Neural cell (in vitro differentiated cells): ENCODE data around the gene P2RX5. TPM values are rescaled to one million over a fixed set of nuclear protein-coding genes. Genes with fewer than 3 reads are reported as not detected.

Experiments used
- H2AFZ ChIP-seq: fragments of 200-600, 300-800 bp; sonication (generic), shearing (Covaris generic); 2 replicates; pipeline ENCODE4 v1.6.0; 2014; ENCODE audit warnings: low read depth, mild to moderate bottlenecking, antibody characterized with exemption, low read length, moderate library complexity
- H3F3A ChIP-seq: fragments of 200-600 bp; shearing (Covaris generic); 2 replicates; pipeline ENCODE4 v1.6.1; 2016; ENCODE audit warnings: mild to moderate bottlenecking, moderate library complexity, mixed read lengths, antibody characterized with exemption, low read length; ENCODE audit not compliant: insufficient read depth, poor library complexity, severe bottlenecking
- H3K27ac ChIP-seq: fragments of 200-600, 300-800 bp; sonication (generic), shearing (Covaris generic); 2 replicates; pipeline ENCODE4 v1.5.1; 2014; ENCODE audit warnings: mild to moderate bottlenecking, low read length, moderate library complexity
- H3K27me3 ChIP-seq: fragments of 300-800, 200-600 bp; sonication (generic), shearing (Covaris generic); 2 replicates; pipeline ENCODE4 v1.6.0; 2014; ENCODE audit warnings: mild to moderate bottlenecking, low read depth, low read length, moderate library complexity; ENCODE audit not compliant: insufficient read depth
- H3K36me3 ChIP-seq: fragments of 300-800, 200-600 bp; sonication (generic), shearing (Covaris generic); 2 replicates; pipeline ENCODE4 v1.5.1; 2014; ENCODE audit warnings: mild to moderate bottlenecking, antibody characterized with exemption, low read length, moderate library complexity; ENCODE audit not compliant: insufficient read depth
- H3K4me2 ChIP-seq: fragments of 300-800, 200-600 bp; sonication (generic), shearing (Covaris generic); 2 replicates; pipeline ENCODE4 v1.6.0; 2014; ENCODE audit warnings: mild to moderate bottlenecking, low read length
- H3K4me3 ChIP-seq: fragments of 300-800, 200-600 bp; sonication (generic), shearing (Covaris generic); 2 replicates; pipeline ENCODE4 v1.5.1; 2014; ENCODE audit warnings: mild to moderate bottlenecking, low read length, moderate library complexity
- H3K79me2 ChIP-seq: fragments of 200-600 bp; shearing (Covaris generic); replicated peaks from 2 replicates; pipeline ENCODE4 v1.6.0; 2014; ENCODE audit warnings: mild to moderate bottlenecking, low read length, moderate library complexity; ENCODE audit not compliant: insufficient read depth
- H3K9ac ChIP-seq: fragments of 300-800, 200-600 bp; sonication (generic), shearing (Covaris generic); 2 replicates; pipeline ENCODE4 v1.6.1; 2016; ENCODE audit warnings: mild to moderate bottlenecking, low read length, mixed read lengths
- H3K9me2 ChIP-seq: fragments of 200-600 bp; shearing (Covaris generic); 2 replicates; pipeline ENCODE4 v1.6.1; 2016; ENCODE audit warnings: mild to moderate bottlenecking, low read length, mixed read lengths; ENCODE audit not compliant: insufficient read depth
- H3K9me3 ChIP-seq: fragments of 200-600, 300-800 bp; sonication (generic), shearing (Covaris generic); 2 replicates; pipeline ENCODE4 v1.6.1; 2016; ENCODE audit warnings: mild to moderate bottlenecking, mixed run types, low read length, moderate library complexity, mixed read lengths
- H4K20me1 ChIP-seq: fragments of 200-600 bp; shearing (Covaris generic); 2 replicates; pipeline ENCODE4 v1.6.1; 2016; ENCODE audit warnings: mild to moderate bottlenecking, mixed run types; ENCODE audit not compliant: insufficient read depth
- CTCF ChIP-seq: fragments of 450-650 bp; IDR thresholded peaks from 2 replicates; pipeline ENCODE4 v1.5.1; 2014; ENCODE audit warnings: antibody characterized with exemption, mild to moderate bottlenecking, moderate library complexity; ENCODE audit not compliant: poor library complexity, severe bottlenecking
- EP300 ChIP-seq: fragments of 450-650 bp; conservative IDR thresholded peaks from 2 replicates; pipeline ENCODE4 v1.6.1; 2014; ENCODE audit warnings: antibody characterized with exemption, mild to moderate bottlenecking, moderate library complexity; ENCODE audit not compliant: poor library complexity, severe bottlenecking
- EZH2 ChIP-seq: fragments of 200-600, 300-800 bp; shearing (Covaris generic), sonication (generic); IDR thresholded peaks from 2 replicates; pipeline ENCODE4 v1.6.1; 2014; ENCODE audit warnings: antibody characterized with exemption, low read length, borderline replicate concordance, mild to moderate bottlenecking; ENCODE audit not compliant: insufficient read depth, poor library complexity, severe bottlenecking
- MXI1 ChIP-seq: fragments of 450-650 bp; conservative IDR thresholded peaks from 2 replicates; pipeline ENCODE4 v1.6.1; 2014; ENCODE audit warnings: antibody characterized with exemption, mild to moderate bottlenecking; ENCODE audit not compliant: poor library complexity, severe bottlenecking
- POLR2AphosphoS5 ChIP-seq: IDR thresholded peaks from 2 replicates; pipeline ENCODE4 v1.6.1; 2012
- RAD21 ChIP-seq: fragments of 450-650 bp; conservative IDR thresholded peaks from 2 replicates; pipeline ENCODE4 v1.6.1; 2014; ENCODE audit warnings: antibody characterized with exemption, mild to moderate bottlenecking, moderate library complexity
- REST ChIP-seq: IDR thresholded peaks from 2 replicates; pipeline ENCODE4 v1.6.1; 2012; ENCODE audit warnings: borderline replicate concordance
- SMC3 ChIP-seq: fragments of 450-650 bp; conservative IDR thresholded peaks from 2 replicates; pipeline ENCODE4 v1.6.1; 2014; ENCODE audit warnings: antibody characterized with exemption, mild to moderate bottlenecking, moderate library complexity; ENCODE audit not compliant: poor library complexity
- TAF1 ChIP-seq: IDR thresholded peaks from 2 replicates; pipeline ENCODE4 v1.6.1; 2012; ENCODE audit warnings: low read depth
- polyA plus RNA-seq: library from polyadenylated mRNA; depleted of rRNA; stranded (reverse); fragments of >200 nt; gene quantifications from 2 replicates; pipeline ENCODE4 v1.2.3, GENCODE V29; 2014

The P2RX5 gene
- polyA plus RNA-seq, 1 donor from 2014 or later: 7.0 TPM

GRCh38 chr17:3647251-3647650 is 48.7 kb downstream of the P2RX5 start:
- H3K9me3 ChIP-seq: no peaks in the 10 kb centered on the region
- H2AFZ ChIP-seq: no peak overlapping the region
- no peaks in the 10 kb centered on the region for H3F3A ChIP-seq
- H3K27me3 ChIP-seq: no peaks in the 10 kb centered on the region
- H3K36me3 ChIP-seq: no peaks in the 10 kb centered on the region
- no peak overlapping the region for H3K27ac ChIP-seq
- H3K4me2 ChIP-seq: no peak overlapping the region
- H4K20me1 ChIP-seq: no peaks in the 10 kb centered on the region
- no peaks in the 10 kb centered on the region for H3K79me2 ChIP-seq
- H3K9me2 ChIP-seq: no peaks in the 10 kb centered on the region
- no peak overlapping the region for H3K4me3 ChIP-seq
- H3K9ac ChIP-seq: no peak overlapping the region
- TF ChIP-seq EZH2: no peak
- TF ChIP-seq TAF1: no peak
- no peak for TF ChIP-seq CTCF
- no peak for TF ChIP-seq REST
- no peak for TF ChIP-seq RAD21
- TF ChIP-seq SMC3: no peak
- no peak for TF ChIP-seq EP300
- TF ChIP-seq MXI1: no peak
- no peak for TF ChIP-seq POLR2AphosphoS5

- no peaks in the 10 kb centered on the region for H3K27me3 ChIP-seq
- no peak overlapping the region for H2AFZ ChIP-seq
- no peak overlapping the region for H3K4me3 ChIP-seq
- no peak overlapping the region for H3K4me2 ChIP-seq
- H3K36me3 ChIP-seq: no peaks in the 10 kb centered on the region
- no peaks in the 10 kb centered on the region for H3K9me2 ChIP-seq
- H4K20me1 ChIP-seq: no peaks in the 10 kb centered on the region
- H3K79me2 ChIP-seq: no peaks in the 10 kb centered on the region
- no peaks in the 10 kb centered on the region for H3F3A ChIP-seq
- H3K27ac ChIP-seq: no peak overlapping the region
- H3K9me3 ChIP-seq: no peaks in the 10 kb centered on the region
- TF ChIP-seq TAF1 (no peak), MXI1 (no peak), EZH2 (no peak), EP300 (no peak), REST (no peak), RAD21 (no peak), POLR2AphosphoS5 (no peak), SMC3 (no peak), CTCF (no peak)
- H3K9ac ChIP-seq: no peak overlapping the region
Observed at GRCh38 chr17:3645310-3645709, 50.6 kb downstream of the P2RX5 start.
